ENCODE results near the gene FAM78B.

The FAM78B gene

GRCh38 chr1:166166698-166167571 lies at the start of gene FAM78B:
Gene FAM78B (minus strand): TSS chr1:166167001. CDS start chr1:166166248, 753 bp downstream.
- FAIRE-seq, result peak; percentile 71
- DNase-seq (ENCODE audit: extremely low spot score, insufficient read length, low read depth), result peak; percentile 60

GRCh38 chr1:166202546-166202945 lies 35.7 kb upstream of the FAM78B start:
- FAIRE-seq (no peak), DNase-seq (ENCODE audit: extremely low spot score, insufficient read length, low read depth) (no peak)

- FAIRE-seq (no peak), DNase-seq (ENCODE audit: extremely low spot score, insufficient read length, low read depth) (no peak)
Observed at GRCh38 chr1:166200743-166201142, 33.9 kb upstream of the FAM78B start.

GRCh38 chr1:166197597-166197996 lies 30.8 kb upstream of the FAM78B start:
- FAIRE-seq (no peak), DNase-seq (ENCODE audit: extremely low spot score, insufficient read length, low read depth) (no peak)

GRCh38 chr1:166197141-166197540 lies 30.3 kb upstream of the FAM78B start:
- FAIRE-seq, result no peak
- no peak for DNase-seq (ENCODE audit: extremely low spot score, insufficient read length, low read depth)

GRCh38 chr1:166193057-166193698 lies 26.4 kb upstream of the FAM78B start:
- DNase-seq (ENCODE audit: extremely low spot score, insufficient read length, low read depth) (no peak), FAIRE-seq (no peak)

GRCh38 chr1:166190400-166190799 lies 23.6 kb upstream of the FAM78B start:
- FAIRE-seq (no peak), DNase-seq (ENCODE audit: extremely low spot score, insufficient read length, low read depth) (no peak)

- FAIRE-seq (no peak), DNase-seq (ENCODE audit: extremely low spot score, insufficient read length, low read depth) (no peak)
Observed at GRCh38 chr1:166189126-166189525, 22.3 kb upstream of the FAM78B start.

- DNase-seq (ENCODE audit: extremely low spot score, insufficient read length, low read depth) (no peak), FAIRE-seq (no peak)
Observed at GRCh38 chr1:166185526-166185925, 18.7 kb upstream of the FAM78B start.

- DNase-seq (ENCODE audit: extremely low spot score, insufficient read length, low read depth) (no peak), FAIRE-seq (no peak)
Observed at GRCh38 chr1:166184897-166185296, 18.1 kb upstream of the FAM78B start.

- DNase-seq (ENCODE audit: extremely low spot score, insufficient read length, low read depth) (no peak), FAIRE-seq (no peak)
Observed at GRCh38 chr1:166184012-166184411, 17.2 kb upstream of the FAM78B start.

GRCh38 chr1:166182281-166182680 lies 15.5 kb upstream of the FAM78B start:
- no peak for DNase-seq (ENCODE audit: extremely low spot score, insufficient read length, low read depth)
- no peak for FAIRE-seq

GRCh38 chr1:166176416-166176815 lies 9.6 kb upstream of the FAM78B start:
- DNase-seq (ENCODE audit: extremely low spot score, insufficient read length, low read depth) (no peak), FAIRE-seq (no peak)

- DNase-seq (ENCODE audit: extremely low spot score, insufficient read length, low read depth) (no peak), FAIRE-seq (no peak)
Observed at GRCh38 chr1:166175032-166175431, 8.2 kb upstream of the FAM78B start.

- no peak for FAIRE-seq
- DNase-seq (ENCODE audit: extremely low spot score, insufficient read length, low read depth), result no peak
Observed at GRCh38 chr1:166174108-166174507, 7.3 kb upstream of the FAM78B start.

GRCh38 chr1:166172106-166172505 lies 5.3 kb upstream of the FAM78B start:
- DNase-seq (ENCODE audit: extremely low spot score, insufficient read length, low read depth) (no peak), FAIRE-seq (no peak)

- DNase-seq (ENCODE audit: extremely low spot score, insufficient read length, low read depth), result no peak
- no peak for FAIRE-seq
Observed at GRCh38 chr1:166170726-166171125, 3.9 kb upstream of the FAM78B start.

- DNase-seq (ENCODE audit: extremely low spot score, insufficient read length, low read depth), result no peak
- FAIRE-seq, result peak; percentile 73
Observed at GRCh38 chr1:166170075-166170474, 3.3 kb upstream of the FAM78B start.

GRCh38 chr1:166169182-166169581 lies 2.4 kb upstream of the FAM78B start:
- DNase-seq (ENCODE audit: extremely low spot score, insufficient read length, low read depth) (no peak), FAIRE-seq (peak; percentile 55)

GRCh38 chr1:166167572-166167925 lies 748 bp upstream of the FAM78B start:
- FAIRE-seq (no peak), DNase-seq (ENCODE audit: extremely low spot score, insufficient read length, low read depth) (no peak)

GRCh38 chr1:166166329-166166697 lies 488 bp downstream of the FAM78B start:
- no peak for DNase-seq (ENCODE audit: extremely low spot score, insufficient read length, low read depth)
- FAIRE-seq, result no peak

Measured in GM18507 (cell line).